CD8-positive, alpha-beta memory T cell (primary cell): ENCODE measurements around the gene CD36. TPM values are rescaled to one million over a fixed set of nuclear protein-coding genes. Genes with fewer than 3 reads are reported as not detected.

Experiments
- CTCF ChIA-PET: fragments of 350-600 bp; sonication (Branson Sonifier 250); formaldehyde crosslinking; loops from one replicate; lab custom pipeline; 2021; ENCODE audit warnings: antibody characterized with exemption; lab: Charles Lee
- POLR2A ChIA-PET: fragments of 350-600 bp; sonication (Branson Sonifier 250); formaldehyde crosslinking; loops from one replicate; lab custom pipeline; 2021; ENCODE audit warnings: antibody characterized with exemption; lab: Charles Lee
- DNase-seq, 5 donors: peaks; one replicate each; pipeline versions ENCODE4 v3.0.0 to v3.0.0-alpha.2; 2020 to 2022; ENCODE audit warnings: mixed read lengths in 1 of 5
- H3K27ac ChIP-seq: one replicate; pipeline ENCODE4 v1.7.0; 2013; ENCODE audit warnings: low read depth, mild to moderate bottlenecking, low read length, moderate library complexity
- H3K27me3 ChIP-seq: 2 replicates; pipeline ENCODE4 v1.7.0; 2013; ENCODE audit warnings: low read length, mild to moderate bottlenecking; ENCODE audit not compliant: insufficient read depth, poor library complexity, severe bottlenecking
- H3K36me3 ChIP-seq: 2 replicates; pipeline ENCODE4 v1.7.0; 2013; ENCODE audit warnings: mild to moderate bottlenecking, low read length, moderate library complexity; ENCODE audit not compliant: insufficient read depth
- H3K4me1 ChIP-seq: 2 replicates; pipeline ENCODE4 v1.7.0; 2013; ENCODE audit warnings: mild to moderate bottlenecking, low read length, moderate library complexity; ENCODE audit not compliant: insufficient read depth
- H3K4me3 ChIP-seq: 2 replicates; pipeline ENCODE4 v1.7.0; 2013; ENCODE audit warnings: mild to moderate bottlenecking, low read length
- H3K9me3 ChIP-seq: 2 replicates; pipeline ENCODE4 v1.7.0; 2013; ENCODE audit warnings: mild to moderate bottlenecking, low read length
- H3K27ac Mint-ChIP-seq, 8 donors: one replicate each; pipeline ENCODE4 v1.8.0; 2020 to 2021; ENCODE audit warnings: mixed read lengths in 8 of 8, mild to moderate bottlenecking in 6 of 8, inconsistent platforms in 3 of 8, moderate library complexity in 3 of 8
- H3K27me3 Mint-ChIP-seq, 2 donors: one replicate each; pipeline ENCODE4 v1.8.0; 2020 to 2021; ENCODE audit warnings: mixed read lengths in 2 of 2, mild to moderate bottlenecking in 1 of 2, moderate library complexity in 1 of 2
- H3K36me3 Mint-ChIP-seq, 3 donors: one replicate each; pipeline ENCODE4 v1.8.0; 2020 to 2021; ENCODE audit warnings: mixed read lengths in 3 of 3, inconsistent platforms in 1 of 3, mild to moderate bottlenecking in 1 of 3
- H3K4me1 Mint-ChIP-seq, 3 donors: one replicate each; pipeline ENCODE4 v1.8.0; 2020 to 2021; ENCODE audit warnings: mixed read lengths in 3 of 3, inconsistent platforms in 1 of 3, mild to moderate bottlenecking in 1 of 3
- H3K4me3 Mint-ChIP-seq, 7 donors: one replicate each; pipeline ENCODE4 v1.8.0; 2020 to 2021; ENCODE audit warnings: mixed read lengths in 7 of 7, mild to moderate bottlenecking in 6 of 7, moderate library complexity in 4 of 7, inconsistent platforms in 2 of 7
- H3K9me3 Mint-ChIP-seq, 5 donors: one replicate each; pipeline ENCODE4 v1.8.0; 2020 to 2022; ENCODE audit warnings: mixed read lengths in 5 of 5, mild to moderate bottlenecking in 3 of 5, moderate library complexity in 2 of 5, inconsistent platforms in 1 of 5
- polyA plus RNA-seq: library from polyadenylated mRNA; unstranded; fragments of 300-500 nt; fragmentation: Illumina TruSeq; gene quantifications from one replicate; pipeline ENCODE4 v1.2.3, GENCODE V29; 2021
- total RNA-seq, 2 experiments: library from RNA; stranded (reverse); gene quantifications; one replicate each; pipeline ENCODE4 v1.2.3, GENCODE V29; 2021

CD36 gene
- total and polyA plus RNA-seq, 3 experiments from 2014 or later: 4.6 to 4.7 TPM; not detected in 1

- Mint-ChIP-seq H3K9me3 (peaks cover 0 to 5% (median 2%) of the 10 kb centered on the region in 5 donors), H3K4me3 (no peak overlapping the region), H3K36me3 (no peaks in the 10 kb centered on the region), H3K4me1 (no peaks in the 10 kb centered on the region), H3K27me3 (no peaks in the 10 kb centered on the region), H3K27ac (no peak overlapping the region)
- H3K4me3 ChIP-seq: no peak overlapping the region
- H3K36me3 ChIP-seq: no peaks in the 10 kb centered on the region
- no peaks in the 10 kb centered on the region for H3K4me1 ChIP-seq
- CTCF ChIA-PET: no interaction called here
- POLR2A ChIA-PET: no interaction called here
- H3K9me3 ChIP-seq: no peaks in the 10 kb centered on the region
- DNase-seq: no peak
- no peaks in the 10 kb centered on the region for H3K27me3 ChIP-seq
- H3K27ac ChIP-seq: no peak overlapping the region
Observed at GRCh38 chr7:80703272-80703671, 64.8 kb downstream of the CD36 start.

DNA sequence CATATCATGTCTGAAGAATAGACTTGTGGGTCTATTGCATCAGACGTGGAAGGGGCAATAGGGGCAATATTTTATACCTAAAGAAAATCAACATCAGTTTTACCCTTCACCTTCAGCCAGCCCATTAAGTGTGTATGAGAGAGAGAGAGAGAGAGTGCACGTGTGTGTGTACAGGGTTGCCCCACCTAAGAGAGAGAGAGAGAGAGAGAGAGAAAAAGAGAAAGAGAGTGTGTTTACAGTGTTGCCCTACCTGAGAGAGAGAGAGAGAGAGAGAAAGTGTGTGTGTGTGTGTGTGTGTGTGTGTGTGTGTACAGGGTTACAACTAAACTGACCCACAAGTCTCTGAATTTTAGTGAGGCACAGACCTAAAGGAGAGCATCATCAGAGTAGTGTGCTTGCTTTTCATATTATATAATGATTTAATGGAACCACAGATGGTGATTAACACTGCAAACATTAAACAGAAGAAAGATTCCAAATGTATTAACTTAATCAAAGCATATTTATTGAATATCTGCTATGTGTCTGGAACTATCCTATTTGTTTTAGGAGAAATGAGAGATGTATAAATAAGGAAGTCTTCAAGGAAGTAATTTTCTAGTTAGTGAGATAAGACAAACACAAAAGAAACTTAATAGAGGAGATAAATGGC lies 66.8 kb downstream of the CD36 start:
- DNase-seq: no peak
- Histone ChIP-seq H3K27me3 (no peaks in the 10 kb centered on the region), H3K36me3 (no peaks in the 10 kb centered on the region), H3K27ac (no peak overlapping the region), H3K4me3 (no peak overlapping the region), H3K4me1 (no peaks in the 10 kb centered on the region), H3K9me3 (no peaks in the 10 kb centered on the region)
- Mint-ChIP-seq H3K27ac (no peak overlapping the region), H3K4me3 (no peak overlapping the region), H3K36me3 (no peaks in the 10 kb centered on the region), H3K4me1 (no peaks in the 10 kb centered on the region), H3K27me3 (no peaks in the 10 kb centered on the region), H3K9me3 (peaks cover 0 to 12% (median 2%) of the 10 kb centered on the region in 5 donors)
- POLR2A ChIA-PET: no interaction called here
- CTCF ChIA-PET: no interaction called here

DNA sequence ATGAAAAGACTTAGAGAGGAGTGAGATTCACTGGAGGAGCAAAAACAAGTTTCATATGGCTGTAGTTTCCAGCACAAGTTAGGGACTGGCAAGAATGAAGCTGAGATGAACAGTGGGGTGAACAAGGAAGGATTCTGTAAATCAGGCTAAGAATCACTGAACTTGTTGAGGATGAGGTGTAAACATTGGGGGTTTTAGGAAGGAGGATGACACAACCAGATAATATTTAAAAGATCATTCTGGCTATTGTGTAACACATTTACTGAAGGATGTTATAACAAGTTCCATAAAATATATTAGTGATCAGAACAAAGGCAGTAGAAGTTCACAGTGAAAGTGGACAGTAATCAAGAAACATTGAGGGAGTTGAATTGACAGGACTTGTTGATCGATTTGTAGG lies 68.9 kb downstream of the CD36 start:
- POLR2A ChIA-PET: no interaction called here
- H3K4me1 Mint-ChIP-seq: no peaks in the 10 kb centered on the region
- H3K9me3 ChIP-seq: no peaks in the 10 kb centered on the region
- no peaks in the 10 kb centered on the region for H3K27me3 ChIP-seq
- H3K36me3 Mint-ChIP-seq: no peaks in the 10 kb centered on the region
- no peak overlapping the region for H3K27ac Mint-ChIP-seq
- no peak overlapping the region for H3K4me3 Mint-ChIP-seq
- H3K27me3 Mint-ChIP-seq: no peaks in the 10 kb centered on the region
- H3K36me3 ChIP-seq: no peaks in the 10 kb centered on the region
- H3K4me1 ChIP-seq: no peaks in the 10 kb centered on the region
- no peak overlapping the region for H3K4me3 ChIP-seq
- H3K9me3 Mint-ChIP-seq: peaks cover 0 to 17% (median 2%) of the 10 kb centered on the region in 5 donors
- H3K27ac ChIP-seq: no peak overlapping the region
- CTCF ChIA-PET: interaction anchor here (0.7 kb wide), 1 partner anchor 1425 kb away, joined by 3 read pairs; no protein-coding TSS in a partner anchor
- no peak for DNase-seq

GRCh38 chr7:80708123-80708522 lies 69.7 kb downstream of the CD36 start:
- peaks cover 0 to 17% (median 3%) of the 10 kb centered on the region in 5 donors for H3K9me3 Mint-ChIP-seq
- H3K36me3 Mint-ChIP-seq: no peaks in the 10 kb centered on the region
- no peaks in the 10 kb centered on the region for H3K27me3 ChIP-seq
- H3K4me1 ChIP-seq: no peaks in the 10 kb centered on the region
- no peaks in the 10 kb centered on the region for H3K9me3 ChIP-seq
- DNase-seq: no peak
- H3K27ac Mint-ChIP-seq: no peak overlapping the region
- no peaks in the 10 kb centered on the region for H3K36me3 ChIP-seq
- ChIA-PET POLR2A (no interaction called here), CTCF (no interaction called here)
- no peak overlapping the region for H3K4me3 Mint-ChIP-seq
- no peaks in the 10 kb centered on the region for H3K27me3 Mint-ChIP-seq
- no peaks in the 10 kb centered on the region for H3K4me1 Mint-ChIP-seq
- no peak overlapping the region for H3K4me3 ChIP-seq
- no peak overlapping the region for H3K27ac ChIP-seq

DNA sequence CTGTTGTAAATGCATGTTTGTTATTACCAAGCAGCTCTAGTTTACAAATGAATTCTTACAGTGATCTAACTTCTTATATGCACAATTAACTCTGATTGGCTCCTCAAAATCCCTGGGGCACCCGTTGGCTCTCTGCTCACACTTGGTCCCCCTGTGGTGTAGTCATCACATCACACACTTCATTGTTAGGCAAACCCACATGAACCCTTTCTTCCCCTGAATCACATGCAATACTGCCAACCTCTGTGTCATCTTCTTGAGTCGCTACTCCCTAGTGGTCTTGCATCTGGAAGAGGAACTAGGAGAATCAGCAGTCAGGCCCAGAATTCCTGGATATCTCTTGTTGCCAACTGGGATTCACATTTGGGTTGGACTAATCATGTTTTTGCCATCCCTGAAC lies 73.1 kb downstream of the CD36 start:
- Histone ChIP-seq H3K9me3 (no peaks in the 10 kb centered on the region), H3K36me3 (no peaks in the 10 kb centered on the region), H3K4me3 (no peak overlapping the region), H3K4me1 (no peaks in the 10 kb centered on the region), H3K27ac (no peak overlapping the region), H3K27me3 (no peaks in the 10 kb centered on the region)
- ChIA-PET POLR2A (no interaction called here), CTCF (no interaction called here)
- no peaks in the 10 kb centered on the region for H3K27me3 Mint-ChIP-seq
- no peaks in the 10 kb centered on the region for H3K36me3 Mint-ChIP-seq
- DNase-seq: no peak
- no peak overlapping the region for H3K4me3 Mint-ChIP-seq
- peaks cover 0 to 17% (median 3%) of the 10 kb centered on the region in 5 donors for H3K9me3 Mint-ChIP-seq
- no peak overlapping the region for H3K27ac Mint-ChIP-seq
- no peaks in the 10 kb centered on the region for H3K4me1 Mint-ChIP-seq

DNA sequence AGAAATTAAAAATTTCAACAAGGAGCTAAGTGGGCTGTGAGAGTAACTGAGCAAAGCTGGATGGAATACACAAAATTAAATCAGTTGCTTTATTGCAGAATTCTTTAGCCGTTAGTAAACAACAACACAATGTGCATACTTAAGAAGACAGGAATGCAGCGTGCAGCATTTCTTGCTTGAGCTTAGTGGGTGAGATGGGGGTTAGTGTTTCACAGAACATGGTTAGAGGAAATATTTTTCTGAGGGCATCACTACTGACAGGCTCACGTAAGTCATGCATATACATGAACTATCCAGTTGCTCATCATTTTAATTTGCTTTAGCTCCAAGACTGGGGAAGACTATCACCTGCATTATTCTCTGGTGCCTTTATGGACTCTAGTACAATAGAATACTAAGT lies 80.8 kb downstream of the CD36 start:
- ChIA-PET POLR2A (no interaction called here), CTCF (interaction anchor here (0.8 kb wide), 1 partner anchor 98 kb away, joined by 3 read pairs; no protein-coding TSS in a partner anchor)
- H3K27ac Mint-ChIP-seq: no peak overlapping the region
- DNase-seq: no peak
- H3K4me3 Mint-ChIP-seq: no peak overlapping the region
- H3K27ac ChIP-seq: no peak overlapping the region
- no peaks in the 10 kb centered on the region for H3K27me3 ChIP-seq
- no peaks in the 10 kb centered on the region for H3K27me3 Mint-ChIP-seq
- H3K4me3 ChIP-seq: no peak overlapping the region
- H3K9me3 ChIP-seq: no peaks in the 10 kb centered on the region
- H3K9me3 Mint-ChIP-seq: peaks cover 3 to 10% (median 7%) of the 10 kb centered on the region in 5 donors
- H3K36me3 Mint-ChIP-seq: no peaks in the 10 kb centered on the region
- H3K4me1 Mint-ChIP-seq: no peaks in the 10 kb centered on the region
- no peaks in the 10 kb centered on the region for H3K36me3 ChIP-seq
- no peaks in the 10 kb centered on the region for H3K4me1 ChIP-seq

GRCh38 chr7:80720146-80720545 lies 81.7 kb downstream of the CD36 start:
- no peak overlapping the region for H3K27ac Mint-ChIP-seq
- DNase-seq: no peak
- H3K27me3 Mint-ChIP-seq: no peaks in the 10 kb centered on the region
- ChIA-PET CTCF (no interaction called here), POLR2A (no interaction called here)
- H3K27ac ChIP-seq: no peak overlapping the region
- H3K9me3 Mint-ChIP-seq: peaks cover 3 to 13% (median 7%) of the 10 kb centered on the region in 5 donors
- H3K4me3 Mint-ChIP-seq: no peak overlapping the region
- H3K36me3 ChIP-seq: no peaks in the 10 kb centered on the region
- no peaks in the 10 kb centered on the region for H3K27me3 ChIP-seq
- H3K4me1 Mint-ChIP-seq: no peaks in the 10 kb centered on the region
- H3K4me3 ChIP-seq: no peak overlapping the region
- H3K4me1 ChIP-seq: no peaks in the 10 kb centered on the region
- H3K9me3 ChIP-seq: no peaks in the 10 kb centered on the region
- no peaks in the 10 kb centered on the region for H3K36me3 Mint-ChIP-seq

DNA sequence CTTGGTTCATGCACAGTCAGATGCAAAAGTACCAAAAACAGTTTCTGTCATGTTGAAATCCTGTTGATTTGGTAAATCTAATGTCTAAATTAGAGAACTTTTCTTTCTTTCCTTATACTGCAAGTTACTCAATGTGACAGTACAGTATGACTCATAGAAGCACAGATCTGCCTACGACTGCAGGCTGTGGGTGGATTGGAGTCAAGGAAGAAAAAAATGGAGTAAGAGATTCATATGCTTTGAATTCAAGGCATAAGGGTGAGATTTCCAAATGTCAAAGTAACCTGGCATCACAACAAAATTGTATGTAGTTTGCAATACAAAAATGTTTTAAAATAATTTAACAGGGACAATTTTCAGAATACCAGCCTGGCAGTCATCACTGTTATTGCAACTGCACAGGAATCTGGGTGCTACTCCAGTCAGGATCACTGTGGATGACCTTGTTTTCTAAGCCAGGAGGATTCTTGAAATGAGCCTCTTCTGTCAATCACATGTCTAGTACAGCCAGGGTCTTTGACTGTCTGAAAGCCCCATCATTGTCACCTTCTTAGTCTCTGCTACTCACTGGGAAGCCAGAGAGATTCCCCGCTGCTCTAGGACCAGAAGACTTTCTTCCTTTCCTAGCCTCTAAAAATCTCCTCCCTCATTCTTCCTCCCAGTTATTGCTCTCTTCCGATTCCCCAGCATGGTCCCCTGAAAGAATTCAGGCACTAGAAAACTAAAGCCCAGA lies 83.6 kb downstream of the CD36 start:
- no peaks in the 10 kb centered on the region for H3K9me3 ChIP-seq
- Mint-ChIP-seq H3K27me3 (no peaks in the 10 kb centered on the region), H3K27ac (no peak overlapping the region), H3K4me1 (no peaks in the 10 kb centered on the region), H3K36me3 (no peaks in the 10 kb centered on the region), H3K4me3 (no peak overlapping the region), H3K9me3 (peaks cover 3 to 13% (median 7%) of the 10 kb centered on the region in 5 donors)
- ChIA-PET POLR2A (no interaction called here), CTCF (no interaction called here)
- H3K4me1 ChIP-seq: no peaks in the 10 kb centered on the region
- H3K27me3 ChIP-seq: no peaks in the 10 kb centered on the region
- H3K4me3 ChIP-seq: no peak overlapping the region
- DNase-seq: no peak
- no peak overlapping the region for H3K27ac ChIP-seq
- no peaks in the 10 kb centered on the region for H3K36me3 ChIP-seq
